ENCODE measurements around the gene OR10H4.

DNA sequence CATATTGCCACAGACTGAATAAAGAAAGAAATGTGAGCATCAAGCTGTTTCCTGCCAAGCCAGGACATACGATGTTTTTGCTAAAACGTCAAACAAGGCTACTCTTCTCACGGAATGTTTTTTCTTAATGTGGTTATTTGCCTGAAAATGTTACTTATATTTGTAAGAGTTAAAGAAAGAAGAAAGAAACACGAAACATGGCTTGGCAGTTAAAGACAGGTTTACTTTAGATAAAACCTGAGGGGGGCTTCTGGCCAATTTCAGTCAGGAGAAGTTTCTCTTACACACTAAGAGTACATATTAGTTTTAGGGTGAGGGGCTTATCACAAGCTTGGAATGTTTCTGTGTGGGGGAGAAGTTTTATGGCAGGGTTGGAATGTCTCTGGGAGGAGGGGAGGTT, 4.4 kb upstream of the OR10H4 start:
- no peak for TF ChIP-seq EZH2 (IDR thresholded peaks at IDR 0.05; ENCODE audit: insufficient read depth, low read length)
- TF ChIP-seq, protein P1, sequence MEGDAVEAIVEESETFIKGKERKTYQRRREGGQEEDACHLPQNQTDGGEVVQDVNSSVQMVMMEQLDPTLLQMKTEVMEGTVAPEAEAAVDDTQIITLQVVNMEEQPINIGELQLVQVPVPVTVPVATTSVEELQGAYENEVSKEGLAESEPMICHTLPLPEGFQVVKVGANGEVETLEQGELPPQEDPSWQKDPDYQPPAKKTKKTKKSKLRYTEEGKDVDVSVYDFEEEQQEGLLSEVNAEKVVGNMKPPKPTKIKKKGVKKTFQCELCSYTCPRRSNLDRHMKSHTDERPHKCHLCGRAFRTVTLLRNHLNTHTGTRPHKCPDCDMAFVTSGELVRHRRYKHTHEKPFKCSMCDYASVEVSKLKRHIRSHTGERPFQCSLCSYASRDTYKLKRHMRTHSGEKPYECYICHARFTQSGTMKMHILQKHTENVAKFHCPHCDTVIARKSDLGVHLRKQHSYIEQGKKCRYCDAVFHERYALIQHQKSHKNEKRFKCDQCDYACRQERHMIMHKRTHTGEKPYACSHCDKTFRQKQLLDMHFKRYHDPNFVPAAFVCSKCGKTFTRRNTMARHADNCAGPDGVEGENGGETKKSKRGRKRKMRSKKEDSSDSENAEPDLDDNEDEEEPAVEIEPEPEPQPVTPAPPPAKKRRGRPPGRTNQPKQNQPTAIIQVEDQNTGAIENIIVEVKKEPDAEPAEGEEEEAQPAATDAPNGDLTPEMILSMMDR (IDR thresholded peaks at IDR 0.05; ENCODE audit: insufficient read depth, low read depth, low read length), result no peak

Data from astrocyte (in vitro differentiated cells and primary cell).